Esophagus squamous epithelium (tissue), 4 donors: ENCODE results near the gene RAB15.

Source experiments
- POLR2A ChIP-seq, 4 donors: fragments of 450-650 bp; IDR thresholded peaks; one replicate each; pipeline ENCODE4 v1.6.1; 2017; ENCODE audit warnings: antibody characterized with exemption in 4 of 4, mild to moderate bottlenecking in 4 of 4, moderate library complexity in 3 of 4
- TF ChIP-seq, protein P1 (sequence below), 6 experiments: fragments of 450-650 bp in 4 of 6; fragments of 200-600 bp in 2 of 6; sonication (generic) in 2 of 6; IDR thresholded peaks; one replicate each; pipeline ENCODE4 v1.5.1; 2016 to 2019; ENCODE audit warnings: antibody characterized with exemption in 6 of 6, mild to moderate bottlenecking in 4 of 6, moderate library complexity in 4 of 6

DNA sequence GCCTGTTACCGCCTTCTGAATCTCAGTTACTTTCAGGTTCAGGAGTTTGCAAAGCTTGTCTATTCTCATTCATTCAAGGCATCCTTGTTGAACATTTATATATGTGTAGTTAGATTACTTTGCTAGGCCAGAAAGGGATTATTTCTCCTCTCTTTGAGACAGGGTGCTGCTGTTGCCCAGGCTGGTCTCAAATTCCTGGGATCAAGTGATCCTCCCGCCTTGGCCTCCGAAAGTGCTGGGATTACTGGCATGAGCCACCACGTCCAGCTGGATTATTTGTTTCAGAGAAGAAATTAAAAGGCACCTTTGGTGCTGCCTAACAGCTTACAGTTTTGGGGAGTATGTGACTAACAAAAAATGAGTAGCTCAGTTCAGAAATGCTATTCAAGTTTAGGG is 57.1 kb downstream of the RAB15 start:
- TF ChIP-seq, protein P1, sequence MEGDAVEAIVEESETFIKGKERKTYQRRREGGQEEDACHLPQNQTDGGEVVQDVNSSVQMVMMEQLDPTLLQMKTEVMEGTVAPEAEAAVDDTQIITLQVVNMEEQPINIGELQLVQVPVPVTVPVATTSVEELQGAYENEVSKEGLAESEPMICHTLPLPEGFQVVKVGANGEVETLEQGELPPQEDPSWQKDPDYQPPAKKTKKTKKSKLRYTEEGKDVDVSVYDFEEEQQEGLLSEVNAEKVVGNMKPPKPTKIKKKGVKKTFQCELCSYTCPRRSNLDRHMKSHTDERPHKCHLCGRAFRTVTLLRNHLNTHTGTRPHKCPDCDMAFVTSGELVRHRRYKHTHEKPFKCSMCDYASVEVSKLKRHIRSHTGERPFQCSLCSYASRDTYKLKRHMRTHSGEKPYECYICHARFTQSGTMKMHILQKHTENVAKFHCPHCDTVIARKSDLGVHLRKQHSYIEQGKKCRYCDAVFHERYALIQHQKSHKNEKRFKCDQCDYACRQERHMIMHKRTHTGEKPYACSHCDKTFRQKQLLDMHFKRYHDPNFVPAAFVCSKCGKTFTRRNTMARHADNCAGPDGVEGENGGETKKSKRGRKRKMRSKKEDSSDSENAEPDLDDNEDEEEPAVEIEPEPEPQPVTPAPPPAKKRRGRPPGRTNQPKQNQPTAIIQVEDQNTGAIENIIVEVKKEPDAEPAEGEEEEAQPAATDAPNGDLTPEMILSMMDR (IDR thresholded peaks at IDR 0.05): no peak
- TF ChIP-seq POLR2A (IDR thresholded peaks at IDR 0.05): no peak
